22Rv1 (cell line): ENCODE data around the gene EHD4.

ENCODE experiments used
- ZFX ChIP-seq: fragments of 450-650 bp; IDR thresholded peaks from 2 replicates; pipeline ENCODE4 v1.6.1; 2017; ENCODE audit warnings: antibody characterized with exemption, borderline replicate concordance
- TF ChIP-seq, protein P1 (sequence below): fragments of 450-650 bp; IDR thresholded peaks from 2 replicates; pipeline ENCODE4 v1.5.1; 2017; ENCODE audit warnings: mild to moderate bottlenecking

- TF ChIP-seq, protein P1, sequence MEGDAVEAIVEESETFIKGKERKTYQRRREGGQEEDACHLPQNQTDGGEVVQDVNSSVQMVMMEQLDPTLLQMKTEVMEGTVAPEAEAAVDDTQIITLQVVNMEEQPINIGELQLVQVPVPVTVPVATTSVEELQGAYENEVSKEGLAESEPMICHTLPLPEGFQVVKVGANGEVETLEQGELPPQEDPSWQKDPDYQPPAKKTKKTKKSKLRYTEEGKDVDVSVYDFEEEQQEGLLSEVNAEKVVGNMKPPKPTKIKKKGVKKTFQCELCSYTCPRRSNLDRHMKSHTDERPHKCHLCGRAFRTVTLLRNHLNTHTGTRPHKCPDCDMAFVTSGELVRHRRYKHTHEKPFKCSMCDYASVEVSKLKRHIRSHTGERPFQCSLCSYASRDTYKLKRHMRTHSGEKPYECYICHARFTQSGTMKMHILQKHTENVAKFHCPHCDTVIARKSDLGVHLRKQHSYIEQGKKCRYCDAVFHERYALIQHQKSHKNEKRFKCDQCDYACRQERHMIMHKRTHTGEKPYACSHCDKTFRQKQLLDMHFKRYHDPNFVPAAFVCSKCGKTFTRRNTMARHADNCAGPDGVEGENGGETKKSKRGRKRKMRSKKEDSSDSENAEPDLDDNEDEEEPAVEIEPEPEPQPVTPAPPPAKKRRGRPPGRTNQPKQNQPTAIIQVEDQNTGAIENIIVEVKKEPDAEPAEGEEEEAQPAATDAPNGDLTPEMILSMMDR, result no peak
- TF ChIP-seq ZFX, result no peak
These were observed 53.7 kb downstream of the EHD4 start for GRCh38 chr15:41918506-41919126.
